ENCODE results near the gene PGM5. TPM values are rescaled to one million over a fixed set of nuclear protein-coding genes. Genes with fewer than 3 reads are reported as not detected.
A peak's percentile ranks its signal among the peaks of the same experiment; 100 is the strongest.

Gene PGM5
- total RNA-seq, 4 donors from 2014 or later: 502 to 719 (median 699) TPM

DNA sequence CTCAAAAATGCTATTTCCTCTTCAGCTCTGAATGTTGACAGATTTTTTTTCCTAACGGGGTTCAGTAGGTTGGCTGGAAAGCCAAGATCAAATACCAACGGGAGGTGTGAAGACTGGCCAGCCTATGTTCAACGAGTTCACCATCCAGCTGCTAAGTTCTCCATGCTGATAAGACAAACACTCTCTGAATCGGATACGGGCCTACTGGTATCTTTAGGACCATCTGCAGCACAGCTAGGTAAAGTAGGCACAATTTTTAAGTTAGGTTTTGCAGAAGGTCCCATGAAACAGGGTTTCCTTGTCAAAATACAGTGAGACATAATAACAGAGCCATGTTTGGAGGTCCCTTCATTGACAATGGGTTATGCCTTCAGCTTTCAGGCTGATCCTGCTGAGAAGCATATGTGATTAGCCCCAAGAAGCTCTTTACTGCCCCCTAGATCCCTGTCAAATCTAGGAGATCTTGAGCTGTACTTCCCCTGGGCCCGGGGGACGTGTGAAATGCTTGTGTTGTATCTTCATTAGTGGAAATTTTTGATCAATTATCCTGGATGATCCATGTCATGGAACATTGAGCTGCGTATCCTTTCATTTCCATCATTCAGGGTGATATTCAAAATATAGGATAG is 60.6 kb downstream of the PGM5 start:
- no peak for ATAC-seq
- Histone ChIP-seq H3K4me1 (peaks cover 0 to 71% (median 14%) of the 10 kb centered on the region in 3 donors), H3K27ac (peak overlapping the region; percentile 43 to 81 (median 78)), H3K36me3 (peaks cover 0 to 4% of the 10 kb centered on the region in 2 donors), H3K27me3 (no peaks in the 10 kb centered on the region), H3K9me3 (no peaks in the 10 kb centered on the region), H3K4me3 (no peak overlapping the region)
- TF ChIP-seq, protein P1, sequence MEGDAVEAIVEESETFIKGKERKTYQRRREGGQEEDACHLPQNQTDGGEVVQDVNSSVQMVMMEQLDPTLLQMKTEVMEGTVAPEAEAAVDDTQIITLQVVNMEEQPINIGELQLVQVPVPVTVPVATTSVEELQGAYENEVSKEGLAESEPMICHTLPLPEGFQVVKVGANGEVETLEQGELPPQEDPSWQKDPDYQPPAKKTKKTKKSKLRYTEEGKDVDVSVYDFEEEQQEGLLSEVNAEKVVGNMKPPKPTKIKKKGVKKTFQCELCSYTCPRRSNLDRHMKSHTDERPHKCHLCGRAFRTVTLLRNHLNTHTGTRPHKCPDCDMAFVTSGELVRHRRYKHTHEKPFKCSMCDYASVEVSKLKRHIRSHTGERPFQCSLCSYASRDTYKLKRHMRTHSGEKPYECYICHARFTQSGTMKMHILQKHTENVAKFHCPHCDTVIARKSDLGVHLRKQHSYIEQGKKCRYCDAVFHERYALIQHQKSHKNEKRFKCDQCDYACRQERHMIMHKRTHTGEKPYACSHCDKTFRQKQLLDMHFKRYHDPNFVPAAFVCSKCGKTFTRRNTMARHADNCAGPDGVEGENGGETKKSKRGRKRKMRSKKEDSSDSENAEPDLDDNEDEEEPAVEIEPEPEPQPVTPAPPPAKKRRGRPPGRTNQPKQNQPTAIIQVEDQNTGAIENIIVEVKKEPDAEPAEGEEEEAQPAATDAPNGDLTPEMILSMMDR (IDR thresholded peaks at IDR 0.05): peak in 1 of 4 experiments; percentile 31
- TF ChIP-seq EP300 (IDR thresholded peaks at IDR 0.05): no peak
- 40% methylated on average over 8 of the region's 8 CpGs; no CpG with 5 or more reads in 1 of the 2 donors for WGBS, 2 donors (ENCODE audit: low coverage in 1 of 2)

DNA sequence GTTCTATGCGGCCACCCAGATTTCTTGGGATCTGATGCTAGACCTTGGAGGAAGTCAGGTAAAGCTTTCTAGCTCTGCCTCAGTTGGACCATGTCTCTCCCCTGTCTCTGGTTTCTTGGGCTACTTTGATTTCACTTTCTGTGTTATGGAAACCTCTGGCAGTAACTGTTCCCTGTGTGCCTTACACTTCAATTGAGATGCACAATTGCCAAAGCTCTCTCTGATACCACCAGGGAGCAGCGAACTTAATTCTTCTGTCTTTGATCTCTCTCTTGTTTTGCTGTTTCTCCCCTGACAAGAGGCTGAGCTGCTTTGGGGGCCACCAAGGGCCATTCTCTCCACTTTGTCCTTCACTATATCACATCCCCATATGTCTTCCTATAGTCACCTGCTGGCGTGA is 61.4 kb downstream of the PGM5 start:
- ATAC-seq: no peak

DNA sequence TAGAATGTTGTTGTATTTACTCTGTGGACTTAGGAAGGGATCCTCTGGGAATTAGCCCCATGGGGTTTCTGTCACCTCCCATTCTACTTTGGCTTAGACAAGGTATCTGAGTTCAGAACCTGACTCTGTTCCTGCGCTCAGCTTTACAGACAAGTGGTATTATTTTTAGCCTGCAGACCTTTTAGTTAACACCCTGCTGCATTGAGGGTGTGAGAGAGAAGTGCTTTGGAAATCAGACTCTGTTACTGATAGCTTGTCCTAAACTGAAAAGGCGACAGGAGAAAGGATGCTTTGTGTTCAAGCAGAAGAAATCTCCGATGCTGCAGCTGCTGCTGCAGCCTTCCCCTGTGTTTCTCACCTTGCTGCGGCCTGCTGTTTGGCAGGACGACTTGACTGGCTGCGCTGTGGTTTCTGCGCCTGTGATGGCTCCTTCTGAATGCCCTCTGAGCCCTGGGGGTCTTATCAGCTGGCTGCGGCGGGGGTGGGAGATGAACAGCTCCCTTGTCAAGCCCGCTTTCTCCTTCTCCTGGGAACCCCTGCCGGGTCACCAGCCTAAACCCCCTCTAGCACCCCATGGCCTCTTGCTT is 61.9 kb downstream of the PGM5 start:
- TF ChIP-seq EP300 (IDR thresholded peaks at IDR 0.05) (no peak), POLR2A (IDR thresholded peaks at IDR 0.05) (no peak), POLR2AphosphoS5 (IDR thresholded peaks at IDR 0.05) (no peak)
- TF ChIP-seq, protein P1 (IDR thresholded peaks at IDR 0.05): no peak
- ATAC-seq: no peak
- 8 to 44% methylated on average over 3 of the region's 11 CpGs for WGBS, 2 donors (ENCODE audit: low coverage in 1 of 2)
- Histone ChIP-seq H3K36me3 (peaks cover 0 to 9% of the 10 kb centered on the region in 2 donors), H3K27ac (peak overlapping the region; percentile 43 to 81 (median 78)), H3K9me3 (no peaks in the 10 kb centered on the region), H3K27me3 (no peaks in the 10 kb centered on the region), H3K4me3 (no peak overlapping the region), H3K4me1 (peaks cover 0 to 62% (median 14%) of the 10 kb centered on the region in 3 donors)

More for the DNA sequence above, 61.4 kb downstream of the PGM5 start:
- Histone ChIP-seq H3K9me3 (no peaks in the 10 kb centered on the region), H3K27me3 (no peaks in the 10 kb centered on the region), H3K4me1 (peaks cover 0 to 64% (median 14%) of the 10 kb centered on the region in 3 donors), H3K36me3 (peaks cover 0 to 4% of the 10 kb centered on the region in 2 donors), H3K27ac (peak overlapping the region; percentile 43 to 81 (median 78)), H3K4me3 (no peak overlapping the region)
- no peak for TF ChIP-seq POLR2AphosphoS5 (IDR thresholded peaks at IDR 0.05)
- TF ChIP-seq, protein P1 (IDR thresholded peaks at IDR 0.05): peak in 1 of 4 experiments; percentile 6
- WGBS, 2 donors (ENCODE audit: low coverage in 1 of 2): 68 to 92% methylated on average over 2 to 3 of the region's 3 CpGs

- H3K27ac ChIP-seq: peak overlapping the region; percentile 66 to 81 (median 78)
- no peaks in the 10 kb centered on the region for H3K9me3 ChIP-seq
- ATAC-seq: no peak
- H3K4me3 ChIP-seq: no peak overlapping the region
- peaks cover 0 to 15% of the 10 kb centered on the region in 2 donors for H3K36me3 ChIP-seq
- H3K27me3 ChIP-seq: no peaks in the 10 kb centered on the region
- TF ChIP-seq POLR2AphosphoS5 (IDR thresholded peaks at IDR 0.05): no peak
- TF ChIP-seq POLR2A (IDR thresholded peaks at IDR 0.05): no peak
- TF ChIP-seq EP300 (IDR thresholded peaks at IDR 0.05): no peak
- TF ChIP-seq, protein P1 (IDR thresholded peaks at IDR 0.05): no peak
- 73 to 79% methylated on average over 2 of the region's 3 CpGs for WGBS, 2 donors (ENCODE audit: low coverage in 1 of 2)
- peaks cover 5 to 77% (median 14%) of the 10 kb centered on the region in 3 donors for H3K4me1 ChIP-seq
Observed at GRCh38 chr9:68419901-68420300, 63.5 kb downstream of the PGM5 start.

DNA sequence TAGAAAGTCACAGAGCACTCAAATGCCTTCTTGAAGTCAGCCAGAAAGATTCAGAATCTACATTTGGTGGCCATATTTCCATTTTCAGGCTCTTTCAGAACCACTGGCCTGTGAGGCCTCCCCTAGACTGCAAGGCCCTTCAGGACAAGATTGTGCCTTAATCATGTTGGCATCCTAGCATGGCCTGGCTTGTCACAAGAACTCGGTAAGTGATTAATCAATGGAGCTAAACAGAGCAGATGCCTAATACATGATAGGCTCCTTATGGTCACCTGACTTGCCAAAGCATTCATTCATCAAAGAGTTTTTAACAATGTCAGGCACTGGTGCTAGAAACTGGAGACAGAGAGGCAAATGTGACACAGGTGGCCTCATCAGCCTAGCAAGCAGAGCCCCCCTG is 70.3 kb downstream of the PGM5 start:
- Histone ChIP-seq H3K36me3 (peaks cover 0 to 13% of the 10 kb centered on the region in 2 donors), H3K4me1 (peaks cover 11 to 85% (median 23%) of the 10 kb centered on the region in 3 donors), H3K9me3 (no peaks in the 10 kb centered on the region), H3K27ac (peak overlapping the region; percentile 61 to 83 (median 73)), H3K4me3 (no peak overlapping the region), H3K27me3 (no peaks in the 10 kb centered on the region)
- 17% methylated on average over 1 of the region's 1 CpG; no CpG with 5 or more reads in 1 of the 2 donors for WGBS, 2 donors (ENCODE audit: low coverage in 1 of 2)
- ATAC-seq: no peak
- no peak for TF ChIP-seq POLR2AphosphoS5 (IDR thresholded peaks at IDR 0.05)
- TF ChIP-seq, protein P1 (IDR thresholded peaks at IDR 0.05): no peak
- TF ChIP-seq POLR2A (IDR thresholded peaks at IDR 0.05): no peak
- TF ChIP-seq EP300 (IDR thresholded peaks at IDR 0.05): no peak

Measured in gastroesophageal sphincter (tissue), 4 donors.